ENCODE data around the gene SLC22A17. TPM values are rescaled to one million over a fixed set of nuclear protein-coding genes. Genes with fewer than 3 reads are reported as not detected.

The SLC22A17 gene
- total RNA-seq, 1 donor from 2014 or later, result 2.3 TPM

- DNase-seq, result no peak
- H3K27ac Mint-ChIP-seq, result no peak overlapping the region
These were observed 25.2 kb upstream of the SLC22A17 start for GRCh38 chr14:23377573-23378563.

GRCh38 chr14:23377198-23377550 lies 24.5 kb upstream of the SLC22A17 start:
- peaks cover 9% of the 10 kb centered on the region for H3K27me3 Mint-ChIP-seq
- H3K4me1 Mint-ChIP-seq, result no peaks in the 10 kb centered on the region
- H3K9me3 Mint-ChIP-seq, result no peaks in the 10 kb centered on the region
- H3K27ac Mint-ChIP-seq, result no peak overlapping the region
- intact Hi-C loops (cut with micrococcal nuclease), result no loop called here
- H3K36me3 Mint-ChIP-seq (ENCODE audit: low read depth), result no peaks in the 10 kb centered on the region
- DNase-seq, result no peak
- H3K4me3 Mint-ChIP-seq, result no peak overlapping the region

More at GRCh38 chr14:23377573-23378563, 25.2 kb upstream of the SLC22A17 start:
- Mint-ChIP-seq H3K4me3 (no peak overlapping the region), H3K4me1 (no peaks in the 10 kb centered on the region), H3K9me3 (no peaks in the 10 kb centered on the region), H3K27me3 (peaks cover 9% of the 10 kb centered on the region), H3K36me3 (ENCODE audit: low read depth) (no peaks in the 10 kb centered on the region)
- intact Hi-C loops (cut with micrococcal nuclease), result no loop called here

- peaks cover 6% of the 10 kb centered on the region for H3K27me3 Mint-ChIP-seq
- H3K36me3 Mint-ChIP-seq (ENCODE audit: low read depth), result no peaks in the 10 kb centered on the region
- no peaks in the 10 kb centered on the region for H3K4me1 Mint-ChIP-seq
- intact Hi-C loops (cut with micrococcal nuclease), result no loop called here
- no peak within 1 kb of the TSS for H3K4me3 Mint-ChIP-seq
- no peak for DNase-seq
- H3K9me3 Mint-ChIP-seq, result no peaks in the 10 kb centered on the region
- no peak within 1 kb of the TSS for H3K27ac Mint-ChIP-seq
These were observed 24.0 kb upstream of the SLC22A17 start, which contains the start of gene CMTM5 for GRCh38 chr14:23376482-23377197. Gene CMTM5, plus strand, starts transcription at chr14:23377046. Its CDS starts 206 bp downstream, at chr14:23377252.

- Mint-ChIP-seq H3K9me3 (no peaks in the 10 kb centered on the region), H3K27me3 (peaks cover 4% of the 10 kb centered on the region), H3K4me3 (no peak overlapping the region), H3K4me1 (no peaks in the 10 kb centered on the region), H3K36me3 (ENCODE audit: low read depth) (no peaks in the 10 kb centered on the region), H3K27ac (no peak overlapping the region)
- DNase-seq, result no peak
- intact Hi-C loops (cut with micrococcal nuclease), result no loop called here
These were observed 23.0 kb upstream of the SLC22A17 start for GRCh38 chr14:23375527-23376251.

GRCh38 chr14:23373041-23373440 lies 20.4 kb upstream of the SLC22A17 start:
- no peak overlapping the region for H3K27ac Mint-ChIP-seq
- DNase-seq, result no peak
- intact Hi-C loops (cut with micrococcal nuclease), result no loop called here
- peaks cover 11% of the 10 kb centered on the region for H3K27me3 Mint-ChIP-seq
- H3K9me3 Mint-ChIP-seq, result no peaks in the 10 kb centered on the region
- no peaks in the 10 kb centered on the region for H3K4me1 Mint-ChIP-seq
- H3K36me3 Mint-ChIP-seq (ENCODE audit: low read depth), result no peaks in the 10 kb centered on the region
- H3K4me3 Mint-ChIP-seq, result no peak overlapping the region

- Mint-ChIP-seq H3K4me1 (no peaks in the 10 kb centered on the region), H3K27me3 (peaks cover 16% of the 10 kb centered on the region), H3K9me3 (no peaks in the 10 kb centered on the region), H3K4me3 (no peak within 1 kb of the TSS), H3K36me3 (ENCODE audit: low read depth) (no peaks in the 10 kb centered on the region), H3K27ac (no peak within 1 kb of the TSS)
- intact Hi-C loops (cut with micrococcal nuclease), result no loop called here
- no peak for DNase-seq
These were observed 19.8 kb upstream of the SLC22A17 start, which contains the start of gene IL25 for GRCh38 chr14:23372509-23372908. Gene IL25, plus strand, starts transcription at chr14:23372809.

GRCh38 chr14:23371865-23372264 lies 19.2 kb upstream of the SLC22A17 start:
- peaks cover 22% of the 10 kb centered on the region for H3K27me3 Mint-ChIP-seq
- no peaks in the 10 kb centered on the region for H3K9me3 Mint-ChIP-seq
- H3K4me1 Mint-ChIP-seq, result no peaks in the 10 kb centered on the region
- H3K27ac Mint-ChIP-seq, result no peak overlapping the region
- no peak overlapping the region for H3K4me3 Mint-ChIP-seq
- DNase-seq, result no peak
- no peaks in the 10 kb centered on the region for H3K36me3 Mint-ChIP-seq (ENCODE audit: low read depth)
- intact Hi-C loops (cut with micrococcal nuclease), result no loop called here

- Mint-ChIP-seq H3K9me3 (no peaks in the 10 kb centered on the region), H3K4me3 (no peak overlapping the region), H3K27ac (no peak overlapping the region), H3K27me3 (peaks cover 27% of the 10 kb centered on the region), H3K4me1 (no peaks in the 10 kb centered on the region), H3K36me3 (ENCODE audit: low read depth) (no peaks in the 10 kb centered on the region)
- intact Hi-C loops (cut with micrococcal nuclease), result no loop called here
- DNase-seq, result no peak
These were observed 17.5 kb upstream of the SLC22A17 start for GRCh38 chr14:23370221-23370620.

GRCh38 chr14:23366426-23366921 lies 13.8 kb upstream of the SLC22A17 start:
- Mint-ChIP-seq H3K4me3 (no peak overlapping the region), H3K27ac (no peak overlapping the region), H3K36me3 (ENCODE audit: low read depth) (no peaks in the 10 kb centered on the region), H3K4me1 (no peaks in the 10 kb centered on the region), H3K9me3 (no peaks in the 10 kb centered on the region), H3K27me3 (peaks cover 46% of the 10 kb centered on the region)
- intact Hi-C loops (cut with micrococcal nuclease), result no loop called here
- no peak for DNase-seq

- Mint-ChIP-seq H3K36me3 (ENCODE audit: low read depth) (no peaks in the 10 kb centered on the region), H3K4me1 (no peaks in the 10 kb centered on the region), H3K4me3 (no peak overlapping the region), H3K27me3 (peaks cover 48% of the 10 kb centered on the region), H3K27ac (no peak overlapping the region), H3K9me3 (no peaks in the 10 kb centered on the region)
- no peak for DNase-seq
- intact Hi-C loops (cut with micrococcal nuclease), result no loop called here
These were observed 13.2 kb upstream of the SLC22A17 start for GRCh38 chr14:23365732-23366425.

- Mint-ChIP-seq H3K4me3 (no peak within 1 kb of the TSS), H3K36me3 (ENCODE audit: low read depth) (no peaks in the 10 kb centered on the region), H3K9me3 (no peaks in the 10 kb centered on the region), H3K27me3 (peaks cover 49% of the 10 kb centered on the region), H3K27ac (no peak within 1 kb of the TSS), H3K4me1 (no peaks in the 10 kb centered on the region)
- DNase-seq, result no peak
- intact Hi-C loops (cut with micrococcal nuclease), result no loop called here
These were observed 12.5 kb upstream of the SLC22A17 start, which contains the start of gene EFS for GRCh38 chr14:23365036-23365731. Gene EFS, minus strand, starts transcription at chr14:23365172. Its CDS starts 147 bp downstream, at chr14:23365025.

GRCh38 chr14:23364164-23365035 lies 11.7 kb upstream of the SLC22A17 start:
- Mint-ChIP-seq H3K9me3 (no peaks in the 10 kb centered on the region), H3K27me3 (peaks cover 49% of the 10 kb centered on the region), H3K4me1 (no peaks in the 10 kb centered on the region), H3K4me3 (no peak overlapping the region), H3K36me3 (ENCODE audit: low read depth) (no peaks in the 10 kb centered on the region), H3K27ac (no peak overlapping the region)
- intact Hi-C loops (cut with micrococcal nuclease), result no loop called here
- no peak for DNase-seq

Measured in activated CD4-positive, alpha-beta T cell treated with anti-CD3 and anti-CD28 coated beads, Interleukin-2, amount 10 ng/mL, durations not matched to agents 24 days and 14 days (primary cell).